ENCODE measurements around the gene SAMD1. TPM values are rescaled to one million over a fixed set of nuclear protein-coding genes. Genes with fewer than 3 reads are reported as not detected.

Gene SAMD1
- total and polyA plus RNA-seq, 2 of the 8 experiments (the other 6 are each of a cell fraction or from before 2014, with no cell fraction given) = 40.0 to 100 TPM

- DNase-seq (ENCODE audit: low read depth in 1 of 2, low spot score in 2 of 2) (no peak), FAIRE-seq (no peak)
- H3K4ac ChIP-seq (replicated peaks; ENCODE audit: insufficient read length, low read depth, low read length) = no peak overlapping the region
- ChIA-PET CTCF (ENCODE audit: partially characterized antibody) (interaction anchor here (0.6 to 11.2 kb wide), 10 partner anchors 10 to 267 kb away, joined by 3 to 75 read pairs (median 6); partner anchors contain the start of genes IL27RA, MISP3 and PALM3), POLR2A (ENCODE audit: partially characterized antibody) (interaction anchor here (0.9 to 2.1 kb wide), 5 partner anchors 10 to 307 kb away, joined by 3 to 6 read pairs (median 3); a partner anchor contains a TSS)
- no peaks in the 10 kb centered on the region for H3K36me3 ChIP-seq (ENCODE audit: control insufficient read depth in 2 of 4, insufficient read depth in 4 of 4, low read length in 3 of 4)
- no peak overlapping the region for H3K14ac ChIP-seq (ENCODE audit: insufficient read length)
- no peak overlapping the region for H2BK12ac ChIP-seq (ENCODE audit: low read depth, low read length)
- H3K9ac ChIP-seq (replicated peaks in 1 of 4; ENCODE audit: extremely low read depth in 1 of 4, low read depth in 3 of 4, low read length in 3 of 4) = no peak overlapping the region; a peak in 1 of 7 replicates
- H3K23me2 ChIP-seq (ENCODE audit: low read depth, low read length) = peaks cover 4% of the 10 kb centered on the region; the same call in 1 of the 2 replicates
- H3K9me3 ChIP-seq (ENCODE audit: insufficient read depth in 2 of 2, low read depth in 1 of 2, low read length in 1 of 2) = no peaks in the 10 kb centered on the region
- H2BK15ac ChIP-seq (ENCODE audit: low read length) = no peak overlapping the region
- no peaks in the 10 kb centered on the region for H3K79me1 ChIP-seq (ENCODE audit: low read depth, low read length)
- peaks cover 0 to 2% of the 10 kb centered on the region in 2 experiments for H4K20me1 ChIP-seq (replicated peaks in 1 of 2; ENCODE audit: control insufficient read depth in 1 of 2, insufficient read depth in 2 of 2, low read length in 2 of 2)
- peak overlapping the region; percentile 72 to 78 for H3K4me2 ChIP-seq (ENCODE audit: insufficient read depth in 1 of 2, low read depth in 2 of 2, low read length in 2 of 2)
- WGBS, 2 experiments (ENCODE audit: extremely low coverage in 1 of 2, insufficient coverage in 1 of 2, insufficient read length in 1 of 2, insufficient replicate concordance in 2 of 2, low coverage in 1 of 2, low lambda C conversion rate in 2 of 2, missing lambda C conversion rate in 1 of 2) = 68% methylated on average over 14 of the region's 24 CpGs; no CpG with 5 or more reads in 1 of the 2 experiments
- no peak overlapping the region for H3K23ac ChIP-seq (ENCODE audit: insufficient read length)
- H2AFZ ChIP-seq (ENCODE audit: low read length) = no peak overlapping the region
- H3K18ac ChIP-seq (ENCODE audit: extremely low read depth, low read length) = no peak overlapping the region
- H3K27ac ChIP-seq (ENCODE audit: low read depth, low read length) = no peak overlapping the region
- H4K91ac ChIP-seq (replicated peaks; ENCODE audit: insufficient read length, low read length) = no peak overlapping the region
- H2BK120ac ChIP-seq (replicated peaks; ENCODE audit: low read depth, low read length) = no peak overlapping the region
- peak overlapping the region; percentile 35 to 76 (median 47) for H3K4me3 ChIP-seq (ENCODE audit: extremely low read depth in 1 of 4, insufficient read depth in 2 of 4, low read depth in 3 of 4, low read length in 4 of 4)
- H2AK5ac ChIP-seq (ENCODE audit: low read depth, low read length) = no peak overlapping the region
- no peaks in the 10 kb centered on the region for H3K79me2 ChIP-seq (ENCODE audit: control insufficient read depth in 1 of 2, insufficient read depth in 2 of 2, low read length in 2 of 2)
- H3K27me3 ChIP-seq (replicated peaks in 1 of 4; ENCODE audit: control insufficient read depth in 3 of 4, extremely low read depth in 1 of 4, insufficient read depth in 3 of 4, low read length in 3 of 4) = peaks cover 0 to 4% (median 0%) of the 10 kb centered on the region in 4 experiments; a peak in 3 of 7 replicates
- no peak overlapping the region for H2BK5ac ChIP-seq (ENCODE audit: low read depth, low read length)
- no peak overlapping the region for H4K5ac ChIP-seq (ENCODE audit: insufficient read length, low read depth, low read length)
- H3K4me1 ChIP-seq (replicated peaks in 1 of 4; ENCODE audit: control insufficient read depth in 3 of 4, insufficient read depth in 4 of 4, low read length in 3 of 4) = peaks cover 0 to 3% (median 0%) of the 10 kb centered on the region in 4 experiments; a peak in 1 of 7 replicates
- no peak overlapping the region for H4K8ac ChIP-seq (ENCODE audit: extremely low read depth, insufficient read depth, low read length)
- TF ChIP-seq SAP30 (IDR thresholded peaks at IDR 0.05; ENCODE audit: insufficient read depth, insufficient replicate concordance, low read length) = no peak
- no peak overlapping the region for H3K56ac ChIP-seq (replicated peaks; ENCODE audit: insufficient read length, low read depth, low read length)
- no peak overlapping the region for H2BK20ac ChIP-seq (ENCODE audit: low read length)
Measured at GRCh38 chr19:14081797-14082674, 8.5 kb downstream of the SAMD1 start.
